Astrocyte (in vitro differentiated cells and primary cell): ENCODE data around the gene USP15.

Experiments used
- CTCF ChIP-seq: IDR thresholded peaks from 2 replicates; pipeline ENCODE4 v1.5.1; 2011; ENCODE audit warnings: low read depth, mild to moderate bottlenecking, inconsistent platforms, low read length, moderate library complexity; ENCODE audit not compliant: insufficient read depth
- EZH2 ChIP-seq: IDR thresholded peaks from 2 replicates; pipeline ENCODE4 v1.6.1; 2012; ENCODE audit warnings: mild to moderate bottlenecking, low read length, inconsistent platforms; ENCODE audit not compliant: insufficient read depth

GRCh38 chr12:62317017-62317416 is 56.8 kb downstream of the USP15 start:
- TF ChIP-seq CTCF (no peak), EZH2 (no peak)
